HT1080 (cell line): ENCODE measurements around the gene TBC1D16. TPM values are rescaled to one million over a fixed set of nuclear protein-coding genes. Genes with fewer than 3 reads are reported as not detected.
"Not testable (repeated sequence)": the region's sequence is repeated elsewhere in the genome, so short reads cannot be mapped to it uniquely, and the experiment has no call there.

Source experiments
- DNase-seq: peaks from one replicate; pipeline ENCODE4 v3.0.0-alpha.2; 2015; ENCODE audit warnings: low read depth
- total RNA-seq: library from RNA; depleted of rRNA; stranded (reverse); fragments of >200 nt; shearing (Covaris generic); gene quantifications from 2 replicates; pipeline ENCODE4 v1.2.3, GENCODE V29; 2014

TBC1D16 gene
- total RNA-seq, 1 experiment from 2014 or later: 24.1 TPM

- no peak for DNase-seq
These were observed 58.5 kb downstream of the TBC1D16 start for GRCh38 chr17:79977161-79977631.

DNA sequence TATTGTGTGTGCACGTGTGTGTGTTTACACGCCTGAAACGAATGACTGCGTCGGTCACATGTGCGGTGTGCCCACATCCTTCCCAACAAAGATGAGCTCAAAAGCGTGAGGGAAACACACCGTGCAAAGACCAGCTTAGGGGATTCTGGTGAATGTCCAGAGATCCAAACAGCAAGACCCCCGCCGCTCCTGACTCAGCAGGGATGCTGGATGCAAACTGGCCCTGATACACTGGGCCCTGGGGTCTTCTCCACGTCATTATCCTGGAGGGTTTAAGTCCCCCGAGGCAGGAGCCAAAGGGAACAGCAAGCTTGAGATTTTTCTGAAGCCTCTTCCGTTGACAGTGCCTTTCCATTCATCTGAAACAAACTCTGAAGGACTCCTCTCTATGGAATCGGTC, 59.2 kb downstream of the TBC1D16 start:
- no peak for DNase-seq

DNA sequence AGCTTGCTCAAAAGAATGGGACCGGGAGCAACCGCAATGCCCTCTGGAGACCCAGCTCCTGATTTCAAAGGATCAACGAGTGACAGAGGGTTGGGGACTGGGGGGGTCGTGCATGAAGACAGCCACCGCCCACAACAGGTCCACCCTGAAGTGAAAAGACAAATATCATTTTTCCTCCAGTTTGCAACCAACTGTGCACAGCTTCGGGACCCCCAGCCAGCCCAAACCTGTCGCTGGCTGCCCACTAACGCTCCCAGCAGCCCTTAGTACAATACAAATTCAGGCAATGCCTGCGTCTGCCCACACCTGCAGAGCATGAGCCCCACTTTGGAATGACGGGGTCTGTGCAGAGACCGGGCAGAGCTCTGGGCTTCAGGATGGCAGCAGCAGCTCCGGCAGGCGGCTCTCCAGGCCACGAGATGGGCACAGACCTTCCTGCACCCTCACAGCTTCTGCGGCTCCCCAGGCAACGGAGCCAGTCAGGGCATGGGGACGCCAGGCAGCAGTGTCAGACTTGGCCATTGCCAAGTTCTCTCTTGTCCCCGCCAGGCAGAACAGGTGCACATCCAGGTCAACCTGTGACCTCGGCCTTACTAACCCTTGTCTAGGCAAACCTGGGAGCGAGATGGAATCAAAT, 60.1 kb downstream of the TBC1D16 start:
- DNase-seq: no peak

DNA sequence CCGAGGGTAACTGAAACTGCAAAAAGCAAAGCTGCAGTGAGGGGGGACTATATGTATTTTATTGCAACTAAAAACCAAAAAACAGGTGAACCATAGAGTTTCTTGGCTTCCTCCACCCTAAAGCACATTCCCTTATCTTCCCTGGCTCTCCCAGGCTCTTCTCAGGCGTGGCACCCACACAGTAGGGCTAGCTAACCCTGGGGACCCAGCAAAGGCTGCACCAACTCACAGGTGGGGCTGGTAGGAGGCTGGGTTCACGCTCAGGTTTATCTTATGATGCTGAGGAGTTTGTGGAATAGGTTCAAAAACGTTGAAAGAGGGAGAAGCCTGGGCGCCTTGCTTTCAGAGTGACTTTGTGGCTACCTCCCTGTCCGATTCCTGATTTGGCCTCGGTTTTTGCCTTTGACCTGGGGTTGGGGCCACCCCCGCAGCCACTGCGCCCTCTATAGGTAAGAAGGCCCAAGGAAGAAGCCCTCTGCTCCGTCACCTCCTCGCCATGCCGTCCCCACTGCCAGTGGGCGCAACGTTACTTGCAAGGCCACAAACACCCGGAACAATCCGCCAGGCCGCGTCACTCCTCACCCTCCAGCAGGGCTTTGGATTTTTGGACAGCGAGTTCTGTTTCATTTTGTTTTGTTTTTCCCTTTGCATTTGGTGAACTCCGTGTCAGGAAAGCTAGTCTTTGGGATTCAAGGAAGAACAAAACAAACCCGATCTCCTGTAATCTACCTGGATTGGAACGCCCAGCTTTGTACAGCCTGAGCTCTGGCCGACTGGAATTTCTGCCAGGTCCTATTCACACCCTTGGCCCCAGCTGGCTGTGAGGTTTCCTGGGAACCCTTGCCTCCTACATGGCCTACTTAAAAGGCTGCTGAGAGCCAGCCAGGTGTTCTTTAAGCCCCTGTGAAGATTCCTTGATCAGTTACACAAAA, 60.8 kb downstream of the TBC1D16 start:
- DNase-seq: no peak

DNA sequence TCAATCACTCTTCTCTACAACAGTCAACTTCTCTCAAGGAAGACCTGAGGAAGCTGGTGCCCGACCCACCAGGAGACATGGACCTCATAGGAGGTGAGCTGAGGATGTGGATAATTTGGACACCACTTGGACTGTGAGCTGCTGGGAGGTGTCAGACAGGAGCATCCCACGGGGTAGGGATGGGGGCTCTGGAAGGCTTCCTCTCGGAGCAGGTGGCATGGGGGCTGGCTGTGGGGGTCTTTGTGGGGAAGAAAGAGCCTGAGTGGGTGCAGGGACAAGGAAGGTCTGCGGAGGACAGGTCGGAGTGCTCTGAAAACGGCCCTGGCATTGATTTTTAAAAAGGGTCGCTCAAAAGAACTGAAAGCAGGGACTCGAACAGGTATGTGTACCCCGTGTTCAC, 64.0 kb downstream of the TBC1D16 start:
- DNase-seq: no peak

DNA sequence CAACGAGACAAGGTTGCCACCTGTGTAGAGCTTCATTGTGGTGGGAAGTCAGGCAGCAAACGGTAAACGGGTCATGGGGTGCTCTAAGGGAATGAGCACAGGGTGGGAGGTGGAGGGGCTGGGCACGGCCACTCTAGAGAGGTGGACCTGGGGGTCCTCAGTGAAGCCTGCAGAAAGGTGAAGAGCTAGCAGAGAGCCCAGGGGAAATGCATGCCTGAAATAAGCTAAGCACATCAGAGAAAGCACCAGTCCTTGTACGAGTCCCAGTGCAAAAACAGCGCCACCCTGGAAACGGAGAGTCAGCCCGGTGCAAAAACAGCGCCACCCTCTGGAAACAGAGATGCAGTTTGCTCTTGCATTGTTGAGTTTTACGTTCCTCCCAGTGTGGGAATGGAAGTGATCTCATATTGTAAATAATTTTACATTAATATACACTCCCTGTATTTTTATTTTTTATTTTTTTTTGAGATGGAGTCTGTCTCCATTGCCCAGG, 65.0 kb downstream of the TBC1D16 start:
- peak; percentile 15 for DNase-seq

DNA sequence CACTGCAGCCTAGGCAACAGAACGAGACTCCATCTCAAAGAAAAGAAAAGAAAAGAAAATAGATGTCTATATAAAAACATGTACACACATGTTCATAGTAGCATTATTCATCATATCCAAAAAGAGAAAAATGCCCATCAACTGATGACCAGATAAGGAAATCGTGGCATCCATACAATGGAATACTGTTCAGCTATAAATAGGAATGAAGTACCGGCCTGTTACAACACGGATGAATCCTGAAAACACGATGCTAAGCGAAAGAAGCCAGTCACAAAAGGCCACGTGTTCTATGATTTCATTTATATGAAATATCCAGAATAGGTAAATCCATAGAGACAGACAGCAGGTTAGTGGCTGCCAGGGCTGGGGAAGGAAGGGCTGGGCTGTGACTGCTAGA, 65.8 kb downstream of the TBC1D16 start:
- DNase-seq: no peak

GRCh38 chr17:79968116-79968515, 67.6 kb downstream of the TBC1D16 start:
- no peak for DNase-seq

GRCh38 chr17:79966681-79967080, 69.0 kb downstream of the TBC1D16 start:
- no peak for DNase-seq

DNA sequence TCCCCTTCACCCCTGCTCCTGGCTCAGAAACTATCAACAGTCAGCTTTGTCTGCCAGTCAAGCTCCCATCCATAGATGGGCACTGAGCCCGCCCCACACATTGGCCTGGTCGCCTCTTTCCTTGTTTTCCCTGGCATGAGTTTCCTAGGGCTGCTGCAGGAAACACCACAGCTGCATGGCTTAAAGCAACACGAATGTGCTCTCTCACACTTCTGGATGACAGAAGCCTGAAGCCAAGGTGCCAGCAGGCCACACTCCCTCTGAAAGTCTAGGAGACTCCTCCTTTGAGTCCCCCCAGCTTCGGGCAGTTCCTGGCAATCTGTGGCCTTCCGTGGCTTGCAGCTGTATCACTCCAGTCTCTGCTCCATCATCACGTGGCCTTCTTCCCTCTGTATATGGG, 69.9 kb downstream of the TBC1D16 start:
- no peak for DNase-seq

DNA sequence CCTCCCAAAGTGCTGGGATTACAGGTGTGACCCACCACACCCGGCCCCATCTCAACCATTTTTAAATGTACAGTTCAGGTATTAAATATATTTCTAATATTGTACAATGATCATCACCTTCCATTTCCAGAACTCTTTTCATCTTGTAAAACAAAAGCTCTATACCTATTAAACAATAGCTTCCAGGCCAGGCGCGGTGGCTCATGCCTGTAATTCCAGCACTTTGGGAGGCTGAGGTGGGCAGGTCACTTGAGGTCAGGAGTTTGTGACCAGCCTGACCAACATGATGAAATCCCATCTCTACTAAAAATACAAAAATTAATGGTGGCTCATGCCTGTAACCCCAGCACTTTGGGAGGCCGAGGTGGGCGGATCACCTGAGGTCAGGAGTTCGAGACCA, 73.2 kb downstream of the TBC1D16 start:
- not testable (repeated sequence) for DNase-seq

GRCh38 chr17:79961567-79961966, 74.1 kb downstream of the TBC1D16 start:
- not testable (repeated sequence) for DNase-seq

DNA sequence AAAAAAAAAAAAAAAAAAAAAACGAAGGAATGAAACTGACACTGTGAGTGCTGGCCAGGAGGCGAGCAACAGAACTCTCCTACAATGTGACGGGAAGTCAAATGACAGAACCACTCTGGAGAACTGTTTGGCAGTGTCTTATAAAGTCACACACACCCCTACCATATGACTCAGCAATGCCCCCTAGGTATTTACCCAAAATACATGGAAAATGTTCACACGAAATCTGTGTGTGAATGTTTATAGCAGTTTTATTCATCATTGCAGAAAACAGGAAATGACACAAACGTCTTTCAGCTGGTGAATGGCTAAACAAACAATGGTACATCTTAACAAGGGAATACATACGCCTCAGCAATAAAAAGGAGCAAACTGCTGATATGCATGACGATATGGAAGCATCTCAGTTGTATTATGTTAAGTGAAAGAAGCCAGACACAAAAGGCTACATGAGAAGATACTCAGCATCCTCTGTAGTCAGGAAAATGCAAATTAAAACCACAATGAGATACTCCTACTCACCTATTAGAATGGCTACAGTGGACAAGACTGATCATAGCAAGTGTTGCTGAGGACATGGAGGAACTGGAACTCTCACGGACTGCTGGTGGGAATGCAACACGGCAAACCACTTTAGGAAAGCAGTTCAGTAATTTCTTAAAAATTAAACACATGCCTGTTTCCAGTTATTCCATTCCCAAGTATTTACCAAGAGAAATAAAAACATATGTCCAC, 74.7 kb downstream of the TBC1D16 start:
- DNase-seq: peak; percentile 19

GRCh38 chr17:79959042-79959441, 76.6 kb downstream of the TBC1D16 start:
- no peak for DNase-seq

DNA sequence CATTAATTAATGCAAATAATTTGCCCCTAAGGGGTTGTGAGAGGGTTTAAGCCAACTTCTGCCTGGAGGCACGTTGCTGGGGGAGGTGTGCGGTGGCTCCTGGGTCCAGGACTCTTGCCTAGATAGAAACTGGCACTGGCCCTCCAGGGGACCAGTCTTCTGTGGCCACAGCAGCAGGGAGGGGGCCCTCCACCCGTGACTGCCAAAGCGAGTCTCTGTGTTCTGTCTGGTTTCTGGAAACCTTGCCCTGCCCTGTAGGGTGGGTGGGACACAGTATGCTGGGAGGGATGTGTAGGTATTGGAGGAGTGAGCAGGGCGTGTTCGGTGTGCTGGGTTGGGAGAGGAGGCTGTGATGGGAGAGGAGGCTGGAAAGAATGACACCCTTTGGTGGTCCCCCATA, 78.8 kb downstream of the TBC1D16 start:
- DNase-seq: no peak

DNA sequence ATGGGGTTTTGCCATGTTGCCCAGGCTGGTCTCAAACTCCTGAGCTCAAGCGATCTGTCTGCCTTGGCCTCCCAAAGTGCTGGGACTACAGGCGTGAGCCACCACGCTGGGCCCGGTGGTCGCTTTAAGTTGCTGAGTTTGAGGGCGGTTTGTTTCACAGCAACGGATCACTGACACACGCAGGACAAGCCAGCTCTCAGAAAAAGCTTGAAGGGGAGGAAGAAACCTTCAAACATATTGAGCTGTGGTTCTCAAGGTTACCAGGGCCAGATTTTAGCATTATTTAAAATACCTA, 79.3 kb downstream of the TBC1D16 start:
- not testable (repeated sequence) for DNase-seq

DNA sequence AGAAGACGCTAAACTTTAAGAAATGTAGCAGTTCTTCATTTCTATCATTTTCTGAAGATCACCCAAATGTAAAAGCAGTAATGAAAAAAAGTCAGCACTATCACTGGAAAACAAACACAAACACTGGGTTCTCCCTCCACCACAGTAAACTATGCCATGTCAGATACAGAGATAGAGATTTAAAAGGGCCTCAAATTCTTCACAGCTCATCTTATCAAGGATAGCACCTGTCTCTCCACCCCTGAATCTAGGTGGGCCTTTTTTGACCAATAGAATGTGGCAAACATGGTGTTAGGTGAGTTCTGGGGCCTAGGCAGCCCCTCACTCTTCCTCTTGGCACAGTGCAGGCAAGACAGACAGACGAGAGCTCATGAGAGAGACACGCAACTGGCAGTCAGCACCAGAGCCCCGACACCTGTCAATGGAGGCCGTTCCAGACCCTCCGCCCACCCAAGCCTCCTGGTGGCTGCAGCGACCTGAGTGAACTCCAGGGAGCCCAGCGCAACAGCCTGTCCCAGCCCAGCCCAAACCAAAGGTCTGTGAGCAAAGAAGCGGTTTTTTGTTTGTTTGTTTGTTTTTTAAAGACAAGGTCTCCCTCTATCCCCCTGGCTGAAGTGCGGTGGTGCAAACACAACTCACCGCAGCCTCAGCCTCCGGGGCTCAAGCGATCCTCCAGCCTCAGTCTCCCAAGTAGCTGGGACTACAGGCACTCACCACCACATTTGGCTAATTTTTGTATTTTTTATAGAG, 79.8 kb downstream of the TBC1D16 start:
- no peak for DNase-seq

- no peak for DNase-seq
These were observed 80.5 kb downstream of the TBC1D16 start for GRCh38 chr17:79955167-79955549.

DNA sequence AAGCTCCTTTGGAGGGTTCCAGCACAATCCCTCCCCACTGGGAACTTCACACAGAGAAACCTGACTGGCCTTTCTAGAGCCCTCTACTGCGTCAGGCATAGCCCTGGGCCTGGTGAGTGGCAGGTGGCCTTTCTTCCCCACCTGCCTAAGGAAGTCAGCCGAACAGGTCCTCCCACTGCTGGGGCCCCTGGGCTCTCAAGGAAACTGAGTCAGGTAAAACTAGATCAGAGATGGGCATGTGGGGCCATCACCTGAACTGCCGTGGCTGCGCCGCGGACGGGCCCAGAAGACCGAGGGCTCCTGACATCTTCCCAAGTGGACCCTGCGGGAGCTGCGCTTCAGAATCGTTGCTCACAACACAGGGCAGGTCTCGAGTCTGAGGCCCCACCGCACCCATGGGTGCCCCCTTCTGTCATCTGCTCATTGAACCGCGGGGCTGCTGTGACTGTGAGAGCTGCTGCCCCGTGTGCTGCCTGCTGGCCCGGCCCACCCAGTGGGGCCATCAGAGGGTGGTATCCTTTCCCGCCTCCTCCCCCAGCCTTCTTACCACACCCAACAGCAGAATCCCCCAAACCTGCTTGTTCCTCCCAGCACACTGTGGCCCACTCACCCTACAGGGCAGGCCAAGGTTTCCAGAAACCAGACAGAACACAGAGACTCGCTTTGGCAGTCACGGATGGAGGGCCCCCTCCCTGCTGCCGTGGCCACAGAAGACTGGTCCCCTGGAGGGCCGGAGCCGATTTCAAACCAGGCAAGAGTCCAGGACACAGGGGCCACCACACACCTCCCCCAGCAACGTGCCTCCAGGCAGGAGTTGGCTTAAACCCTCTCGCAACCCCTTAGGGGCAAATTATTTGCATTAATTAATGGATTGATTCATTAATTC, 81.1 kb downstream of the TBC1D16 start:
- DNase-seq: no peak

GRCh38 chr17:79953335-79953734, 82.3 kb downstream of the TBC1D16 start:
- no peak for DNase-seq
